Measurements from ENCODE around the gene RAI1.

Gene RAI1

GRCh38 chr17:17770632-17771044 lies 89.4 kb downstream of the RAI1 start:
- in situ Hi-C loops (cut with HindIII; ENCODE audit: low pct_ligation_motif_present, low sequenced_read_pairs), result no loop called here

GRCh38 chr17:17771498-17772201 lies 90.4 kb downstream of the RAI1 start:
- TF ChIP-seq CTCF (IDR thresholded peaks at IDR 0.05; ENCODE audit: low read depth, low read length, missing control alignments), result no peak
- H3K27ac ChIP-seq, result no peak overlapping the region
- no peak overlapping the region for H3K4me3 ChIP-seq (ENCODE audit: low read depth, low read length)
- no peaks in the 10 kb centered on the region for H3K36me3 ChIP-seq (replicated peaks)
- H3K27me3 ChIP-seq (replicated peaks), result no peaks in the 10 kb centered on the region
- DNase-seq, result no peak
- in situ Hi-C loops (cut with HindIII; ENCODE audit: low pct_ligation_motif_present, low sequenced_read_pairs), result no loop called here

More at GRCh38 chr17:17770632-17771044, 89.4 kb downstream of the RAI1 start:
- DNase-seq, result no peak
- H3K27ac ChIP-seq, result no peak overlapping the region
- TF ChIP-seq CTCF (IDR thresholded peaks at IDR 0.05; ENCODE audit: low read depth, low read length, missing control alignments), result no peak
- H3K4me3 ChIP-seq (ENCODE audit: low read depth, low read length), result no peak overlapping the region
- no peaks in the 10 kb centered on the region for H3K27me3 ChIP-seq (replicated peaks)
- no peaks in the 10 kb centered on the region for H3K36me3 ChIP-seq (replicated peaks)

- in situ Hi-C loops (cut with HindIII; ENCODE audit: low pct_ligation_motif_present, low sequenced_read_pairs), result no loop called here
- no peak overlapping the region for H3K4me3 ChIP-seq (ENCODE audit: low read depth, low read length)
- no peak for DNase-seq
- no peak for TF ChIP-seq CTCF (IDR thresholded peaks at IDR 0.05; ENCODE audit: low read depth, low read length, missing control alignments)
- H3K36me3 ChIP-seq (replicated peaks), result no peaks in the 10 kb centered on the region
- no peak overlapping the region for H3K27ac ChIP-seq
- no peaks in the 10 kb centered on the region for H3K27me3 ChIP-seq (replicated peaks)
Observed at GRCh38 chr17:17772231-17772630, 91.0 kb downstream of the RAI1 start.

GRCh38 chr17:17774009-17774881 lies 93.0 kb downstream of the RAI1 start:
- no peaks in the 10 kb centered on the region for H3K27me3 ChIP-seq (replicated peaks)
- H3K4me3 ChIP-seq (ENCODE audit: low read depth, low read length), result no peak overlapping the region
- H3K36me3 ChIP-seq (replicated peaks), result no peaks in the 10 kb centered on the region
- DNase-seq, result no peak
- TF ChIP-seq CTCF (IDR thresholded peaks at IDR 0.05; ENCODE audit: low read depth, low read length, missing control alignments), result peak; percentile 64
- H3K27ac ChIP-seq, result no peak overlapping the region
- in situ Hi-C loops (cut with HindIII; ENCODE audit: low pct_ligation_motif_present, low sequenced_read_pairs), result no loop called here

GRCh38 chr17:17776889-17777288 lies 95.6 kb downstream of the RAI1 start:
- Histone ChIP-seq H3K36me3 (replicated peaks) (no peaks in the 10 kb centered on the region), H3K27ac (no peak overlapping the region), H3K4me3 (ENCODE audit: low read depth, low read length) (no peak overlapping the region), H3K27me3 (replicated peaks) (no peaks in the 10 kb centered on the region)
- TF ChIP-seq CTCF (IDR thresholded peaks at IDR 0.05; ENCODE audit: low read depth, low read length, missing control alignments), result no peak
- in situ Hi-C loops (cut with HindIII; ENCODE audit: low pct_ligation_motif_present, low sequenced_read_pairs), result no loop called here
- DNase-seq, result no peak
